ENCODE measurements around the gene RIN1. TPM values are rescaled to one million over a fixed set of nuclear protein-coding genes. Genes with fewer than 3 reads are reported as not detected.

RIN1 gene
- polyA plus RNA-seq, 1 of the 3 experiments (the other 2 are of a cell fraction): 16.9 TPM

DNA sequence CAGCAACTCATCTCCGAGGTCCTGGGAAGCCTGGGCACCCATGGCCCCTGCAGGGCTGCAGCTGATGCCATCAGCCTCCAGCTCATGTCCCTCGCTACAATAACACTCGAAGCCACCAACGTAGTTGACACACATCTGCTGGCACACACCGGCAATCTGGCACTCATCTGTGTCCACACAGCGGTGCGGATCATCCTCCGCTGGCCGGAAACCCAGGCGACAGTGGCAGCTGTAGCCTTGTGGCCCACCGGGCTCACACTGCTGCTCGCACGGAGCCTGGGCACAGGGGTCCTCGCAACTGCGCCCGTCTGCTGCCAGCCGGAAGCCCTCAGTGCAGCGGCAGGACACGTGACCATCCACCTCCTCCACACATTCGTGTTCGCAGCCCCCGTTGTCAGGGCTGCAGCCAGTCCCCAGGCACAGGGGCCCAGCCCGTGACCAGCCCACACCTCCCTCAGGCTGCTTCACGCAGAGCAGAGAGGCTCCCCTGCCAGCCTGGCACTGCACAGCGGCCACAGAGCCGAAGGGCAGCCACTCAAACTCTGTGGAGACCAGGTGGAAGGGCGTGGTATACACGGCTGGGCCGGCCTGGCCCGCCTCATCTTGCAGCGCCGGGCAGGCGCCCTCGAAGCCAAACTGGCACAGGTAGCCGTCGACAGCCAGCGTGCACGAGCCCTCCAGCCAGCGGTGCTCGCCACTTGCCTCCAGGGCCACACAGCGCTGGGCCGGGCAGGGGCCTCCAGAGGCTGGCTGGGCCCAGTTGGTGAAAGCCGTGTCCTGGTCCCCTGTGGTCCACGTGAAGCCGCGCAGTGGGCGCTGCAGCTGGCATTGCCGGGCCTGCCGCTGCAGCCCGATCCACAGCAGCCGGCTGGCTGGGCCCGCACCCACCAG lies 20.1 kb downstream of the RIN1 start:
- Histone ChIP-seq H3K36me3 (replicated peaks in 1 of 2; ENCODE audit: control insufficient read depth in 1 of 2, insufficient read depth in 2 of 2, low read length in 1 of 2) (no peaks in the 10 kb centered on the region), H3K79me2 (ENCODE audit: insufficient read depth) (no peaks in the 10 kb centered on the region), H3K4me2 (no peak overlapping the region), H3K4me1 (ENCODE audit: control insufficient read depth in 1 of 2, insufficient read depth in 2 of 2, low read depth in 1 of 2, low read length in 1 of 2) (peaks cover 32 to 65% of the 10 kb centered on the region in 2 experiments), H2AFZ (ENCODE audit: low read depth) (no peak overlapping the region), H3K27me3 (ENCODE audit: insufficient read depth) (no peaks in the 10 kb centered on the region), H4K20me1 (ENCODE audit: insufficient read depth) (no peaks in the 10 kb centered on the region), H3K4me3 (ENCODE audit: low read depth in 2 of 2, low read length in 1 of 2) (no peak overlapping the region), H3K9me2 (no peaks in the 10 kb centered on the region), H3K9ac (no peak overlapping the region), H3F3A (replicated peaks; ENCODE audit: insufficient read depth) (peaks cover 9% of the 10 kb centered on the region), H3K9me3 (no peaks in the 10 kb centered on the region), H3K27ac (ENCODE audit: low read depth in 2 of 2, low read length in 1 of 2) (peak overlapping the region in 1 of 2 experiments; percentile 100; a peak in 2 of 4 replicates)
- no peak for DNase-seq
- TF ChIP-seq FOXJ3 (CRISPR knock-in tag; IDR thresholded peaks at IDR 0.05): no peak
- TF ChIP-seq, protein P1, sequence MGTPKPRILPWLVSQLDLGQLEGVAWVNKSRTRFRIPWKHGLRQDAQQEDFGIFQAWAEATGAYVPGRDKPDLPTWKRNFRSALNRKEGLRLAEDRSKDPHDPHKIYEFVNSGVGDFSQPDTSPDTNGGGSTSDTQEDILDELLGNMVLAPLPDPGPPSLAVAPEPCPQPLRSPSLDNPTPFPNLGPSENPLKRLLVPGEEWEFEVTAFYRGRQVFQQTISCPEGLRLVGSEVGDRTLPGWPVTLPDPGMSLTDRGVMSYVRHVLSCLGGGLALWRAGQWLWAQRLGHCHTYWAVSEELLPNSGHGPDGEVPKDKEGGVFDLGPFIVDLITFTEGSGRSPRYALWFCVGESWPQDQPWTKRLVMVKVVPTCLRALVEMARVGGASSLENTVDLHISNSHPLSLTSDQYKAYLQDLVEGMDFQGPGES (IDR thresholded peaks at IDR 0.05; ENCODE audit: low read depth, low read length): no peak
- TF ChIP-seq EP300 (IDR thresholded peaks at IDR 0.05; ENCODE audit: borderline replicate concordance in 1 of 2, low read depth in 1 of 2, low read length in 1 of 2): no peak
- TF ChIP-seq, protein P2, sequence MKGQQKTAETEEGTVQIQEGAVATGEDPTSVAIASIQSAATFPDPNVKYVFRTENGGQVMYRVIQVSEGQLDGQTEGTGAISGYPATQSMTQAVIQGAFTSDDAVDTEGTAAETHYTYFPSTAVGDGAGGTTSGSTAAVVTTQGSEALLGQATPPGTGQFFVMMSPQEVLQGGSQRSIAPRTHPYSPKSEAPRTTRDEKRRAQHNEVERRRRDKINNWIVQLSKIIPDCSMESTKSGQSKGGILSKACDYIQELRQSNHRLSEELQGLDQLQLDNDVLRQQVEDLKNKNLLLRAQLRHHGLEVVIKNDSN (IDR thresholded peaks at IDR 0.05; ENCODE audit: borderline replicate concordance, low read depth): no peak
- TF ChIP-seq FOXM1 (IDR thresholded peaks at IDR 0.05; ENCODE audit: low read depth): no peak
- TF ChIP-seq YY1 (IDR thresholded peaks at IDR 0.05; ENCODE audit: low read depth): no peak
- TF ChIP-seq TEAD4 (IDR thresholded peaks at IDR 0.05; ENCODE audit: borderline replicate concordance, insufficient read depth): no peak
- WGBS (ENCODE audit: low lambda C conversion rate): 92% methylated on average over 18 of the region's 52 CpGs
- ChIA-PET POLR2A (interaction anchor here (1.0 to 2.4 kb wide), 3 partner anchors 11 to 27 kb away, joined by 3 to 10 read pairs (median 10); partner anchors contain the start of gene YIF1A), CTCF (interaction anchor here (1.1 to 12.4 kb wide), 7 partner anchors 11 to 73 kb away, joined by 3 to 280 read pairs (median 3); partner anchors contain the start of genes B4GAT1, BRMS1, RIN1 and YIF1A)

DNA sequence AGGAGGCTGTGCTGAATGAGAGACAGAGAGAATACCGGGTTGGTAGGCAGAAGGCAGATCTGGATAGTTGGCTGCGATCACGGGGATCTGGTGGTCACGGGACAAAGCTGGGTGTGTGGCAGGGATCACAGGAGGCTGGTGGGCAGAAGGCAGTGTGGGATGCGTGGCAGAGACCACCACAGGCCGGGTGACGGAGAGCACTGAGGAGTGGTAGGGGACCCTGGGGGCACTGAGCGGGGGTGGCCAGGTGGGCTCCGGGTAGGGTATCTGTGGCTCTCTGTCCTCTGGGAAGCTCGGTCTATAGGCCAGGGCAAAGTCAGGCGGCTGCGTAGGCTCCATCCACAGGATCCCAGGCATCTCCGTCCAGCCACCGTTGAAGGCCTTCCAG lies 20.7 kb downstream of the RIN1 start:
- H3K79me2 ChIP-seq (ENCODE audit: insufficient read depth): no peaks in the 10 kb centered on the region
- H3K9me2 ChIP-seq: no peaks in the 10 kb centered on the region
- H3K27me3 ChIP-seq (ENCODE audit: insufficient read depth): no peaks in the 10 kb centered on the region
- ChIA-PET CTCF (interaction anchor here (1.1 to 12.4 kb wide), 5 partner anchors 16 to 73 kb away, joined by 3 to 280 read pairs (median 3); partner anchors contain the start of genes B4GAT1, BRMS1, RIN1 and YIF1A), POLR2A (no interaction called here)
- no peaks in the 10 kb centered on the region for H3K9me3 ChIP-seq
- 98% methylated on average over 14 of the region's 14 CpGs for WGBS (ENCODE audit: low lambda C conversion rate)
- peaks cover 32 to 66% of the 10 kb centered on the region in 2 experiments for H3K4me1 ChIP-seq (ENCODE audit: control insufficient read depth in 1 of 2, insufficient read depth in 2 of 2, low read depth in 1 of 2, low read length in 1 of 2)
- H3K36me3 ChIP-seq (replicated peaks in 1 of 2; ENCODE audit: control insufficient read depth in 1 of 2, insufficient read depth in 2 of 2, low read length in 1 of 2): no peaks in the 10 kb centered on the region
- peak overlapping the region in 1 of 2 experiments; percentile 100; a peak in 1 of 4 replicates for H3K27ac ChIP-seq (ENCODE audit: low read depth in 2 of 2, low read length in 1 of 2)
- peaks cover 12% of the 10 kb centered on the region for H3F3A ChIP-seq (replicated peaks; ENCODE audit: insufficient read depth)
- no peak for DNase-seq
- no peak overlapping the region for H3K4me2 ChIP-seq
- H3K4me3 ChIP-seq (ENCODE audit: low read depth in 2 of 2, low read length in 1 of 2): no peak overlapping the region
- H3K9ac ChIP-seq: no peak overlapping the region
- H2AFZ ChIP-seq (ENCODE audit: low read depth): no peak overlapping the region
- H4K20me1 ChIP-seq (ENCODE audit: insufficient read depth): no peaks in the 10 kb centered on the region
- TF ChIP-seq, protein P3, sequence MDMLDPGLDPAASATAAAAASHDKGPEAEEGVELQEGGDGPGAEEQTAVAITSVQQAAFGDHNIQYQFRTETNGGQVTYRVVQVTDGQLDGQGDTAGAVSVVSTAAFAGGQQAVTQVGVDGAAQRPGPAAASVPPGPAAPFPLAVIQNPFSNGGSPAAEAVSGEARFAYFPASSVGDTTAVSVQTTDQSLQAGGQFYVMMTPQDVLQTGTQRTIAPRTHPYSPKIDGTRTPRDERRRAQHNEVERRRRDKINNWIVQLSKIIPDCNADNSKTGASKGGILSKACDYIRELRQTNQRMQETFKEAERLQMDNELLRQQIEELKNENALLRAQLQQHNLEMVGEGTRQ (IDR thresholded peaks at IDR 0.05; ENCODE audit: borderline replicate concordance, low read depth, low read length): no peak
- no peak for TF ChIP-seq YY1 (IDR thresholded peaks at IDR 0.05; ENCODE audit: low read depth)
- TF ChIP-seq, protein P4, sequence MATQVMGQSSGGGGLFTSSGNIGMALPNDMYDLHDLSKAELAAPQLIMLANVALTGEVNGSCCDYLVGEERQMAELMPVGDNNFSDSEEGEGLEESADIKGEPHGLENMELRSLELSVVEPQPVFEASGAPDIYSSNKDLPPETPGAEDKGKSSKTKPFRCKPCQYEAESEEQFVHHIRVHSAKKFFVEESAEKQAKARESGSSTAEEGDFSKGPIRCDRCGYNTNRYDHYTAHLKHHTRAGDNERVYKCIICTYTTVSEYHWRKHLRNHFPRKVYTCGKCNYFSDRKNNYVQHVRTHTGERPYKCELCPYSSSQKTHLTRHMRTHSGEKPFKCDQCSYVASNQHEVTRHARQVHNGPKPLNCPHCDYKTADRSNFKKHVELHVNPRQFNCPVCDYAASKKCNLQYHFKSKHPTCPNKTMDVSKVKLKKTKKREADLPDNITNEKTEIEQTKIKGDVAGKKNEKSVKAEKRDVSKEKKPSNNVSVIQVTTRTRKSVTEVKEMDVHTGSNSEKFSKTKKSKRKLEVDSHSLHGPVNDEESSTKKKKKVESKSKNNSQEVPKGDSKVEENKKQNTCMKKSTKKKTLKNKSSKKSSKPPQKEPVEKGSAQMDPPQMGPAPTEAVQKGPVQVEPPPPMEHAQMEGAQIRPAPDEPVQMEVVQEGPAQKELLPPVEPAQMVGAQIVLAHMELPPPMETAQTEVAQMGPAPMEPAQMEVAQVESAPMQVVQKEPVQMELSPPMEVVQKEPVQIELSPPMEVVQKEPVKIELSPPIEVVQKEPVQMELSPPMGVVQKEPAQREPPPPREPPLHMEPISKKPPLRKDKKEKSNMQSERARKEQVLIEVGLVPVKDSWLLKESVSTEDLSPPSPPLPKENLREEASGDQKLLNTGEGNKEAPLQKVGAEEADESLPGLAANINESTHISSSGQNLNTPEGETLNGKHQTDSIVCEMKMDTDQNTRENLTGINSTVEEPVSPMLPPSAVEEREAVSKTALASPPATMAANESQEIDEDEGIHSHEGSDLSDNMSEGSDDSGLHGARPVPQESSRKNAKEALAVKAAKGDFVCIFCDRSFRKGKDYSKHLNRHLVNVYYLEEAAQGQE (IDR thresholded peaks at IDR 0.05; ENCODE audit: low read depth, low read length): no peak
- no peak for TF ChIP-seq NRF1 (IDR thresholded peaks at IDR 0.05; ENCODE audit: low read depth, low read length)
- no peak for TF ChIP-seq FOXJ3 (CRISPR knock-in tag; IDR thresholded peaks at IDR 0.05)
- no peak for TF ChIP-seq GATA2 (CRISPR knock-in tag; IDR thresholded peaks at IDR 0.05)
- TF ChIP-seq EZH2phosphoT487 (IDR thresholded peaks at IDR 0.05; ENCODE audit: borderline replicate concordance, low read depth): no peak
- TF ChIP-seq GABPA (IDR thresholded peaks at IDR 0.05; ENCODE audit: low read depth): no peak
- TF ChIP-seq, protein P5, sequence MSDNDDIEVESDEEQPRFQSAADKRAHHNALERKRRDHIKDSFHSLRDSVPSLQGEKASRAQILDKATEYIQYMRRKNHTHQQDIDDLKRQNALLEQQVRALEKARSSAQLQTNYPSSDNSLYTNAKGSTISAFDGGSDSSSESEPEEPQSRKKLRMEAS (IDR thresholded peaks at IDR 0.05; ENCODE audit: low read depth): no peak
- TF ChIP-seq MEF2A (IDR thresholded peaks at IDR 0.05; ENCODE audit: borderline replicate concordance, low read depth): no peak
- TF ChIP-seq MXI1 (IDR thresholded peaks at IDR 0.05; ENCODE audit: low read depth, low read length): no peak
- TF ChIP-seq, protein P6, sequence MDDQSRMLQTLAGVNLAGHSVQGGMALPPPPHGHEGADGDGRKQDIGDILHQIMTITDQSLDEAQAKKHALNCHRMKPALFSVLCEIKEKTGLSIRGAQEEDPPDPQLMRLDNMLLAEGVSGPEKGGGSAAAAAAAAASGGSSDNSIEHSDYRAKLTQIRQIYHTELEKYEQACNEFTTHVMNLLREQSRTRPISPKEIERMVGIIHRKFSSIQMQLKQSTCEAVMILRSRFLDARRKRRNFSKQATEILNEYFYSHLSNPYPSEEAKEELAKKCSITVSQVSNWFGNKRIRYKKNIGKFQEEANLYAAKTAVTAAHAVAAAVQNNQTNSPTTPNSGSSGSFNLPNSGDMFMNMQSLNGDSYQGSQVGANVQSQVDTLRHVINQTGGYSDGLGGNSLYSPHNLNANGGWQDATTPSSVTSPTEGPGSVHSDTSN (IDR thresholded peaks at IDR 0.05): no peak

Measured in SK-N-SH (cell line).